Lower leg skin (tissue), 4 donors: ENCODE data around the gene WBP1L. TPM values are rescaled to one million over a fixed set of nuclear protein-coding genes. Genes with fewer than 3 reads are reported as not detected.

Source experiments
- DNase-seq, 2 donors: peaks; one replicate each; pipeline ENCODE4 v3.0.0-alpha.2; 2019; ENCODE audit warnings: low spot score in 2 of 2
- H3K4me3 ChIP-seq: fragments of 200-600 bp; sonication (generic); 2 replicates; pipeline ENCODE4 v1.5.1; 2017; ENCODE audit warnings: mild to moderate bottlenecking, low read depth; ENCODE audit not compliant: poor library complexity, severe bottlenecking
- POLR2A ChIP-seq, 2 donors: fragments of 450-650 bp; IDR thresholded peaks; one replicate each; pipeline ENCODE4 v1.6.1; 2016 to 2017; ENCODE audit warnings: antibody characterized with exemption in 2 of 2, mild to moderate bottlenecking in 1 of 2, moderate library complexity in 1 of 2
- WGBS, 2 donors: methylation state at CpG; one replicate each; pipeline ENCODE4 v1.1.5; 2018; 5-methylcytosine and 5-hydroxymethylcytosine counted together
- intact Hi-C: fragments of 100-400 bp; cut with DNase I; formaldehyde crosslinking; loops from one replicate; pipeline ENCODE4 v1.15.0; 2023; ENCODE audit warnings: low total_unique reads
- total RNA-seq, 4 donors: library from RNA; depleted of rRNA; stranded (reverse); fragments of >200 nt; gene quantifications; one replicate each; pipeline ENCODE4 v1.1.0, GENCODE V29; 2016
- TF ChIP-seq, protein P1 (sequence below), 3 donors: fragments of 450-650 bp; IDR thresholded peaks; one replicate each; pipeline ENCODE4 v1.5.1; 2016; ENCODE audit warnings: antibody characterized with exemption in 3 of 3, mild to moderate bottlenecking in 3 of 3, moderate library complexity in 2 of 3

Gene WBP1L
- total RNA-seq, 4 donors from 2014 or later: 144 to 171 (median 163) TPM

DNA sequence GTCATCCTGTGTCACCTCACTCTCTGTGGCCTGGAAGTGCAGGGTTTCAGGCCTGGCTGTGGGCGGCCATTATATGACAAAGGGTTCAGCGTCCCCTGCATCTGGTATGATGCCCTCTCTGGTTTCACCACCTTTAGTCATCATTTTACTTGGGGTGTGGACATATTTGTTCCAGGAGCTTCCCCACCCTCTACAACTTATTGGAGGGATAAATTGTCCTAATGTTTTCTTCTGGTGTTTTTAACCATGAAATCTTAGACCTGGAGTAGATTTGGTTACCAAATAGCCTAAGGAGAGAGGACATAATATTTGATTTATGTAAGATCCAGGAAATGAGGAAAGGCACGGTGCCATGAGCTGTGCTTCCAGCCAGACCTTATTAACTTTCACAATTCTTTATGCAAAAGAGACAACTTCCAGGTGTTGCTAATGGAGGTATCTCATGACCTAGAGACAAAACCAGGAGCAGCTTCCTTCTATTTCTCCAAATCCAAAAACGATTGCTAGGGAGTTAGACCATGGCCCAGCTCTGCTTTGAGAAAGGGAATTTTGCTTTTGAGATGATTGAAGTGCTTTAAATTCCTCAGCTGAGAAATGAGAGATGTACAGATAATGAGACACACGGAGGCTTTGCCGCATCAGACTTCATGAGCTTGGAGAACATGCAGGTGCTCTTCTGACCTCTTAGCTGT lies 20.9 kb downstream of the WBP1L start:
- 40 to 48% methylated on average over 6 of the region's 6 CpGs for WGBS, 2 donors
- DNase-seq: no peak
- intact Hi-C loops: no loop called here
- TF ChIP-seq POLR2A (IDR thresholded peaks at IDR 0.05): no peak
- TF ChIP-seq, protein P1, sequence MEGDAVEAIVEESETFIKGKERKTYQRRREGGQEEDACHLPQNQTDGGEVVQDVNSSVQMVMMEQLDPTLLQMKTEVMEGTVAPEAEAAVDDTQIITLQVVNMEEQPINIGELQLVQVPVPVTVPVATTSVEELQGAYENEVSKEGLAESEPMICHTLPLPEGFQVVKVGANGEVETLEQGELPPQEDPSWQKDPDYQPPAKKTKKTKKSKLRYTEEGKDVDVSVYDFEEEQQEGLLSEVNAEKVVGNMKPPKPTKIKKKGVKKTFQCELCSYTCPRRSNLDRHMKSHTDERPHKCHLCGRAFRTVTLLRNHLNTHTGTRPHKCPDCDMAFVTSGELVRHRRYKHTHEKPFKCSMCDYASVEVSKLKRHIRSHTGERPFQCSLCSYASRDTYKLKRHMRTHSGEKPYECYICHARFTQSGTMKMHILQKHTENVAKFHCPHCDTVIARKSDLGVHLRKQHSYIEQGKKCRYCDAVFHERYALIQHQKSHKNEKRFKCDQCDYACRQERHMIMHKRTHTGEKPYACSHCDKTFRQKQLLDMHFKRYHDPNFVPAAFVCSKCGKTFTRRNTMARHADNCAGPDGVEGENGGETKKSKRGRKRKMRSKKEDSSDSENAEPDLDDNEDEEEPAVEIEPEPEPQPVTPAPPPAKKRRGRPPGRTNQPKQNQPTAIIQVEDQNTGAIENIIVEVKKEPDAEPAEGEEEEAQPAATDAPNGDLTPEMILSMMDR (IDR thresholded peaks at IDR 0.05): no peak
- no peak overlapping the region for H3K4me3 ChIP-seq

DNA sequence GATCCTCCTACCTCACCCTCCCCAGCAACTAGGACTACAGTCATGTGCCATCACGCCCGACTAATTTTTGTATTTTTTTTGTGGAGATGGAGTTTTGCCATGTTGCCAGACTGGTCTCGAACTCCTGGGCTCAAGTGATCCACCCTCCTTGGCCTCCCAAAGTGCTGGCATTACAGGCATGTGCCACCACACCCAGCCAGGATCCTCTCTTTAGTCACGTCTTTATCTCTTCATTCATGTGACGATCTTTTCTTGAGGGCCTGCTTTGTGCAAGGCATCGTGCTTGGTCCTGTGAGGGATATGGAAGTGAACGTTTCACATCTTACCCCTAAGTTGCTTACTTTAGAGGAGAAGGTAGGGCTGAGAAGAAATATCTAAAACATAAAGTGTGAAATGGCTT lies 21.6 kb downstream of the WBP1L start:
- no peak overlapping the region for H3K4me3 ChIP-seq
- no peak for DNase-seq
- 48 to 49% methylated on average over 7 of the region's 7 CpGs for WGBS, 2 donors
- intact Hi-C loops: no loop called here
- TF ChIP-seq, protein P1 (IDR thresholded peaks at IDR 0.05): no peak
- TF ChIP-seq POLR2A (IDR thresholded peaks at IDR 0.05): no peak

DNA sequence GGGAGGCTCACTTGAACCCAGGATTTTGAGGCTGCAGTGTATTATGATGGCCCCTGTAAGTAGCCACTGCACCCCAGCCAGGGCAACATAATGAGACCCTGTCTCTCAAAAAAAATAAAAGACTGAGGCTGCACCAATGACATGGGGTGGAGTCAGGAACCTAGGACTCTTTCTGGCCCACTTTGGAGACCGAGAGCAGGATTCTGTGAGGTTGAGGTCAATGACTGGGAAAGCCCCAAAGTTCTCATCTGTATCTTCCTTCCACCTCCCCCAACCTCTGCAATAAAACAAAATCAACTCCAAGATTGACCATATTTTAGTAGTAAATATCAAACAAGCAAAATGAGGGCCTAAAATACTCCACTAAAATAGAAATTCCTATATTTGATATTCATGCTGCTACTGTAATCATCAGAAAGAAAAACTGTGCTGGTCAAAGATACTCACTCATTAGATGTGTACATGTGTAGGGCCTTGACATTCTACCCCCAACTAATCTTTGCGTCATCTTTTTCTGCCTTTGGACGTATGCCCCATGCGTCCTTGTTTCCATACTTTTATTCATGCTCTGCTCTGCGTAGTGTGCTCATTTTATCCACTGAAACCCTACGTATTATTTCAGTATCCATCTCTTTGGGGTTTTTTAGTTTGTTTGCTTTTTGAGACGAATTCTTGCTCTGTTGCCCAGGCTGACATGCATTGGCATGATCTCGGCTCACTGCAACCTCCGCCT lies 23.8 kb downstream of the WBP1L start:
- 60 to 69% methylated on average over 9 of the region's 9 CpGs for WGBS, 2 donors
- no peak for DNase-seq
- TF ChIP-seq, protein P1 (IDR thresholded peaks at IDR 0.05): no peak
- TF ChIP-seq POLR2A (IDR thresholded peaks at IDR 0.05): no peak
- intact Hi-C loops: no loop called here
- no peak overlapping the region for H3K4me3 ChIP-seq

DNA sequence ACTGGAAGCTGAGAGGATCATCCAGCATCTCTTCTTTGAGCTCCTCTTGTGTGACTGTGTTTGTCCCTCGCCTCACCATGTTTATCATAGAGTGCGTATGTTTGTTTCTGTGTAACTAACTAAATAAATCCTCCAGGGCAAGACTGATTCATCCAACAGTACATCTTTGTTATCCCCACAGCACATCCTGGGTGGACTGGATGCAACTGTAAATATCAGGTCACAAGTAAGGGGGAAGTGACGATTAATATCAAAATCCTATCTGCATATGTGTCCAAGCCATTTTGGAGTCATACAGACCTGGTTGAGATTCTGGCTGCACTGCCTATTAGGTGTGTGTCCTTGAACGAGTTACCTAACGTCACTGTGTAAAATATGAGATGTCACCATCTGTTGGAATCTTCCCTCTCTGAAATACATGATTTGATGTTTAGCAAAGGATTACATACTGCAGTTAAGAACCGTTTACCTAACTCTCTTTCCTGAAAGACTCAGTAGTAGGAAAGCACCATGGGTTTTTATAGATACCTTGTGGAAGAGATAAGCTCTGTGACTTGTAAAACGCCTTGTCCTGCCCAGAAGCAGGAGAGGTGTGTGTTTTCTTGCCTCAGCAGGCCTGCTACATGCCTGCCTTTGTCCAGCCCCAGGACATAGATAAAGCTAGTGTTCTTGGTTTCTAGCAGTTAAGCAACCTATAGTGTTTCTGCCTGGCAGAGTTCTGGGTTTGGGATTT lies 25.8 kb downstream of the WBP1L start:
- DNase-seq: peak in 1 of 2 donors; percentile 55
- intact Hi-C loops: no loop called here
- 55 to 56% methylated on average over 7 of the region's 7 CpGs for WGBS, 2 donors
- TF ChIP-seq, protein P1 (IDR thresholded peaks at IDR 0.05): no peak
- no peak for TF ChIP-seq POLR2A (IDR thresholded peaks at IDR 0.05)
- no peak overlapping the region for H3K4me3 ChIP-seq

DNA sequence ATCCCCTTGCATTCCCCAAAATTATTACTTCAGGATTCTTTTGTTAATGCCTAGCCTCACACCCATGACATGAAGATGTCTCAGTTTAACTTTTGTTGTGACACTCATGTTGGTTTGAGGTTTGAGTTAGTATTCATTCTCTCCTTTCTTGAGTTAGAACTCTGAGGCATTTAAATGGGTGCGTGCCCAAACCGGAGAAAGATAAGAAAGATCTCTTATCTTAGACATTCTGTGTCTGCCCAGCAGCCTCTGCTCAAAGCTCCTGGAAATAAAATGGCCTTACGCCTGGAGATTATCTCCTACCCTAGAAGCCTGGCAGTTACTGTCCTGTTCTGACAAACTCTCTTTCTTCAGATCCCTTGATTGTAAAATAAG lies 26.3 kb downstream of the WBP1L start:
- DNase-seq: no peak
- intact Hi-C loops: no loop called here
- 62 to 64% methylated on average over 3 of the region's 3 CpGs for WGBS, 2 donors
- TF ChIP-seq, protein P1 (IDR thresholded peaks at IDR 0.05): no peak
- TF ChIP-seq POLR2A (IDR thresholded peaks at IDR 0.05): no peak
- no peak overlapping the region for H3K4me3 ChIP-seq
